H9 (cell line): Measurements from ENCODE around the gene AP2A2. TPM values are rescaled to one million over a fixed set of nuclear protein-coding genes. Genes with fewer than 3 reads are reported as not detected.

ENCODE experiments used
- DNase-seq: peaks from one replicate; pipeline ENCODE4 v3.0.0-alpha.2; 2017
- H2AFZ ChIP-seq: one replicate; pipeline ENCODE4 v1.6.1; 2013; ENCODE audit warnings: mild to moderate bottlenecking, low read length, control low read depth, moderate library complexity
- H2AK5ac ChIP-seq: 2 replicates; pipeline ENCODE4 v1.6.1; 2013; ENCODE audit warnings: low read length, control low read depth, mixed read lengths; ENCODE audit not compliant: insufficient read length
- H2BK120ac ChIP-seq: one replicate; pipeline ENCODE4 v1.6.1; 2013; ENCODE audit warnings: low read depth, mild to moderate bottlenecking, low read length, control low read depth, inconsistent platforms; ENCODE audit not compliant: poor library complexity, severe bottlenecking
- H2BK12ac ChIP-seq: 2 replicates; pipeline ENCODE4 v1.6.1; 2013; ENCODE audit warnings: low read length, control low read depth, mixed read lengths, low read depth; ENCODE audit not compliant: insufficient read length
- H2BK15ac ChIP-seq: 2 replicates; pipeline ENCODE4 v1.6.1; 2013; ENCODE audit warnings: low read depth, low read length, control low read depth
- H2BK20ac ChIP-seq: one replicate; pipeline ENCODE4 v1.6.1; 2013; ENCODE audit warnings: low read depth, mild to moderate bottlenecking, low read length, control low read depth, inconsistent platforms; ENCODE audit not compliant: poor library complexity, severe bottlenecking
- H2BK5ac ChIP-seq: 2 replicates; pipeline ENCODE4 v1.6.1; 2013; ENCODE audit warnings: low read length, control low read depth, mixed read lengths; ENCODE audit not compliant: insufficient read length
- H3K14ac ChIP-seq: 2 replicates; pipeline ENCODE4 v1.6.1; 2013; ENCODE audit warnings: low read length, control low read depth; ENCODE audit not compliant: insufficient read depth
- H3K18ac ChIP-seq: 2 replicates; pipeline ENCODE4 v1.6.1; 2013; ENCODE audit warnings: low read depth, mild to moderate bottlenecking, mixed read lengths, low read length, control low read depth; ENCODE audit not compliant: insufficient read length
- H3K23ac ChIP-seq: 2 replicates; pipeline ENCODE4 v1.6.1; 2013; ENCODE audit warnings: low read length, control low read depth, mixed read lengths, low read depth; ENCODE audit not compliant: insufficient read length
- H3K23me2 ChIP-seq: 2 replicates; pipeline ENCODE4 v1.6.1; 2013; ENCODE audit warnings: low read depth, mild to moderate bottlenecking, mixed read lengths, low read length, control low read depth; ENCODE audit not compliant: insufficient read length, poor library complexity, severe bottlenecking
- H3K27ac ChIP-seq: 2 replicates; pipeline ENCODE4 v1.5.1; 2013; ENCODE audit warnings: low read length, control low read depth, mixed read lengths, low read depth; ENCODE audit not compliant: insufficient read length
- H3K27me3 ChIP-seq: 2 replicates; pipeline ENCODE4 v1.6.1; 2013; ENCODE audit warnings: low read length, control low read depth, inconsistent platforms; ENCODE audit not compliant: insufficient read depth
- H3K4ac ChIP-seq: 2 replicates; pipeline ENCODE4 v1.6.1; 2013; ENCODE audit warnings: low read depth, mild to moderate bottlenecking, control low read depth, inconsistent platforms, low read length, moderate library complexity
- H3K4me1 ChIP-seq: 2 replicates; pipeline ENCODE4 v1.6.1; 2013; ENCODE audit warnings: low read length, control low read depth, inconsistent platforms; ENCODE audit not compliant: insufficient read depth
- H3K4me2 ChIP-seq: 2 replicates; pipeline ENCODE4 v1.6.1; 2013; ENCODE audit warnings: low read length, control low read depth, mixed read lengths; ENCODE audit not compliant: insufficient read length, insufficient read depth
- H3K56ac ChIP-seq: 2 replicates; pipeline ENCODE4 v1.6.1; 2013; ENCODE audit warnings: low read depth, mild to moderate bottlenecking, mixed read lengths, low read length, control low read depth; ENCODE audit not compliant: insufficient read length
- H3K79me1 ChIP-seq: 2 replicates; pipeline ENCODE4 v1.6.1; 2013; ENCODE audit warnings: low read depth, mild to moderate bottlenecking, moderate library complexity, low read length, control low read depth, inconsistent platforms; ENCODE audit not compliant: insufficient read depth, poor library complexity, severe bottlenecking
- H3K79me2 ChIP-seq: 2 replicates; pipeline ENCODE4 v1.6.1; 2013; ENCODE audit warnings: low read length, control low read depth, inconsistent platforms; ENCODE audit not compliant: insufficient read depth
- H3K9ac ChIP-seq: 2 replicates; pipeline ENCODE4 v1.6.1; 2013; ENCODE audit warnings: low read length, control low read depth, mixed read lengths; ENCODE audit not compliant: insufficient read length; ENCODE audit errors: extremely low read depth
- H3K9me3 ChIP-seq: one replicate; pipeline ENCODE4 v1.6.1; 2013; ENCODE audit warnings: low read depth, low read length, inconsistent platforms; ENCODE audit not compliant: control insufficient read depth
- H3T11ph ChIP-seq: one replicate; pipeline ENCODE4 v1.6.1; 2013; ENCODE audit warnings: mild to moderate bottlenecking, low read length, control low read depth, inconsistent platforms
- H4K20me1 ChIP-seq: one replicate; pipeline ENCODE4 v1.6.1; 2013; ENCODE audit not compliant: control insufficient read depth, insufficient read length, insufficient read depth
- H4K5ac ChIP-seq: 2 replicates; pipeline ENCODE4 v1.6.1; 2013; ENCODE audit warnings: low read depth, mild to moderate bottlenecking, mixed read lengths, low read length, control low read depth; ENCODE audit not compliant: insufficient read length
- H4K8ac ChIP-seq: replicated peaks from 2 replicates; pipeline ENCODE4 v1.6.1; 2013; ENCODE audit warnings: low read length, control low read depth, mixed read lengths, low read depth; ENCODE audit not compliant: insufficient read length
- H4K91ac ChIP-seq: 2 replicates; pipeline ENCODE4 v1.6.1; 2013; ENCODE audit warnings: low read depth, mild to moderate bottlenecking, moderate library complexity, mixed read lengths, low read length, control low read depth; ENCODE audit not compliant: insufficient read length
- H3K27ac Mint-ChIP-seq, 3 experiments: 2 replicates in 2 of 3; 3 replicates in 1 of 3; pipeline ENCODE4 v1.8.0; 2020 to 2021; ENCODE audit warnings: mixed read lengths in 3 of 3, mild to moderate bottlenecking in 1 of 3, moderate library complexity in 1 of 3
- H3K27me3 Mint-ChIP-seq: 2 replicates; pipeline ENCODE4 v1.8.0; 2021; ENCODE audit warnings: low read depth, mild to moderate bottlenecking, moderate library complexity, mixed read lengths
- H3K36me3 Mint-ChIP-seq, 3 experiments: 2 replicates in 2 of 3; 3 replicates in 1 of 3; pipeline ENCODE4 v1.8.0; 2020 to 2021; ENCODE audit warnings: low read depth in 3 of 3, mixed read lengths in 3 of 3; ENCODE audit not compliant: insufficient read depth in 1 of 3
- H3K4me1 Mint-ChIP-seq, 2 experiments: 2 replicates each; pipeline ENCODE4 v1.8.0; 2020; ENCODE audit warnings: mixed read lengths in 2 of 2
- H3K4me3 Mint-ChIP-seq, 2 experiments: 2 replicates in 1 of 2; 3 replicates in 1 of 2; pipeline ENCODE4 v1.8.0; 2020 to 2021; ENCODE audit warnings: mild to moderate bottlenecking in 2 of 2, mixed read lengths in 2 of 2, moderate library complexity in 1 of 2
- H3K9me3 Mint-ChIP-seq, 2 experiments: 2 replicates in 1 of 2; 3 replicates in 1 of 2; pipeline ENCODE4 v1.8.0; 2020; ENCODE audit warnings: mild to moderate bottlenecking in 2 of 2, mixed read lengths in 2 of 2, moderate library complexity in 1 of 2
- CTCF ChIP-seq: fragments of 200-600 bp; sonication (generic); conservative IDR thresholded peaks from 3 replicates; pipeline ENCODE4 v1.8.0; 2021; ENCODE audit warnings: antibody characterized with exemption, mild to moderate bottlenecking
- WGBS: extraction: QIAGEN DNeasy Blood & Tissue Kit; methylation state at CpG from one replicate; pipeline ENCODE4 v1.1.7; 2013; ENCODE audit warnings: missing lambda C conversion rate, low lambda C conversion rate, mixed read lengths; ENCODE audit not compliant: insufficient read length; ENCODE audit errors: extremely low coverage; 5-methylcytosine and 5-hydroxymethylcytosine counted together
- total RNA-seq: library from RNA; stranded (reverse); gene quantifications from 2 replicates; pipeline ENCODE4 v1.2.1, GENCODE V29; 2021

The AP2A2 gene
- total RNA-seq, 1 experiment from 2014 or later: 53.7 TPM

- Mint-ChIP-seq H3K27me3 (peaks cover 15% of the 10 kb centered on the region), H3K36me3 (no peaks in the 10 kb centered on the region; a peak in 1 of 7 replicates), H3K9me3 (no peaks in the 10 kb centered on the region; a peak in 1 of 5 replicates), H3K27ac (no peak overlapping the region), H3K4me1 (peaks cover 0 to 3% of the 10 kb centered on the region in 2 experiments; a peak in 2 of 4 replicates), H3K4me3 (no peak overlapping the region)
- Histone ChIP-seq H3K56ac (no peak overlapping the region), H2BK20ac (no peak overlapping the region), H4K8ac (no peak overlapping the region), H2BK120ac (no peak overlapping the region), H3K9ac (no peak overlapping the region), H3T11ph (no peak overlapping the region), H4K20me1 (no peaks in the 10 kb centered on the region), H3K79me1 (no peaks in the 10 kb centered on the region), H2AK5ac (no peak overlapping the region), H3K4me1 (no peaks in the 10 kb centered on the region), H3K4ac (no peak overlapping the region), H3K18ac (no peak overlapping the region), H2BK5ac (no peak overlapping the region), H3K23me2 (no peaks in the 10 kb centered on the region), H4K91ac (no peak overlapping the region), H2AFZ (no peak overlapping the region), H3K4me2 (no peak overlapping the region), H3K27me3 (no peaks in the 10 kb centered on the region), H3K79me2 (no peaks in the 10 kb centered on the region), H2BK12ac (no peak overlapping the region), H2BK15ac (no peak overlapping the region), H3K23ac (no peak overlapping the region), H3K9me3 (no peaks in the 10 kb centered on the region), H3K27ac (no peak overlapping the region), H3K14ac (no peak overlapping the region), H4K5ac (no peak overlapping the region)
- no peak for DNase-seq
- no peak for TF ChIP-seq CTCF
- no CpG with 5 or more reads among the region's 13 CpGs for WGBS
These were observed 123.8 kb downstream of the AP2A2 start for GRCh38 chr11:1049431-1049891.
